ENCODE measurements around the gene CD4.

- TF ChIP-seq EZH2 (IDR thresholded peaks at IDR 0.05; ENCODE audit: low read length, missing control alignments) (no peak), CTCF (conservative IDR thresholded peaks at IDR 0.05 in 1 of 2, IDR thresholded peaks at IDR 0.05 in 1 of 2; ENCODE audit: low read depth in 1 of 2, low read length in 2 of 2) (no peak)
Observed at GRCh38 chr12:6823182-6824084, 34.1 kb downstream of the CD4 start.

Measured in fibroblast of lung (primary cell).